Testis (tissue), 3 donors: Measurements from ENCODE around the gene EBPL. TPM values are rescaled to one million over a fixed set of nuclear protein-coding genes. Genes with fewer than 3 reads are reported as not detected.

ENCODE experiments used
- DNase-seq: peaks from one replicate; pipeline ENCODE4 v3.0.0-alpha.2; 2019
- H3K27ac ChIP-seq, 2 donors: fragments of 200-600 bp; sonication (generic); one replicate each; pipeline ENCODE4 v1.5.1; 2019
- H3K27me3 ChIP-seq: fragments of 200-600 bp; sonication (generic); one replicate; pipeline ENCODE4 v1.5.1; 2019
- H3K36me3 ChIP-seq: fragments of 200-600 bp; sonication (generic); one replicate; pipeline ENCODE4 v1.5.1; 2017; ENCODE audit warnings: low read depth; ENCODE audit errors: missing control alignments
- H3K4me1 ChIP-seq: fragments of 200-600 bp; sonication (generic); one replicate; pipeline ENCODE4 v1.5.1; 2019
- H3K4me3 ChIP-seq, 2 donors: fragments of 200-600 bp; sonication (generic); one replicate each; pipeline ENCODE4 v1.5.1; 2017 to 2019
- H3K9me3 ChIP-seq: fragments of 200-600 bp; sonication (generic); one replicate; pipeline ENCODE4 v1.5.1; 2017
- POLR2A ChIP-seq: fragments of 450-650 bp; IDR thresholded peaks from one replicate; pipeline ENCODE4 v1.6.1; 2017; ENCODE audit warnings: antibody characterized with exemption, mild to moderate bottlenecking, moderate library complexity
- WGBS, 2 donors: methylation state at CpG; one replicate each; pipeline ENCODE4 v1.1.5; 2018; 5-methylcytosine and 5-hydroxymethylcytosine counted together
- intact Hi-C: fragments of 100-400 bp; cut with DNase I; formaldehyde crosslinking; loops from one replicate; pipeline ENCODE4 v1.15.1; 2023; ENCODE audit warnings: low total_unique reads
- polyA plus RNA-seq: library from polyadenylated mRNA; stranded (reverse); fragments of 350-450 nt; fragmentation: Illumina TruSeq; extraction: RNeasy Lipid Tissue Mini Kit (QIAGEN cat#74804); gene quantifications from one replicate; pipeline ENCODE4 v1.2.3, GENCODE V29; 2014; ENCODE audit warnings: low read depth, low replicate concordance; ENCODE audit not compliant: insufficient read depth
- total RNA-seq, 2 donors: library from RNA; depleted of rRNA; stranded (reverse); fragments of >200 nt; gene quantifications; one replicate each; pipeline ENCODE4 v1.2.3, GENCODE V29; 2016
- TF ChIP-seq, protein P1 (sequence below), 3 experiments: fragments of 450-650 bp in 2 of 3; fragments of 200-600 bp in 1 of 3; sonication (generic) in 1 of 3; IDR thresholded peaks; one replicate each; pipeline ENCODE4 v1.5.1; 2016 to 2019; ENCODE audit warnings: antibody characterized with exemption in 3 of 3, mild to moderate bottlenecking in 2 of 3, moderate library complexity in 1 of 3

Gene EBPL
- total and polyA plus RNA-seq, 3 donors from 2014 or later = 26.7 to 84.7 (median 35.9) TPM

DNA sequence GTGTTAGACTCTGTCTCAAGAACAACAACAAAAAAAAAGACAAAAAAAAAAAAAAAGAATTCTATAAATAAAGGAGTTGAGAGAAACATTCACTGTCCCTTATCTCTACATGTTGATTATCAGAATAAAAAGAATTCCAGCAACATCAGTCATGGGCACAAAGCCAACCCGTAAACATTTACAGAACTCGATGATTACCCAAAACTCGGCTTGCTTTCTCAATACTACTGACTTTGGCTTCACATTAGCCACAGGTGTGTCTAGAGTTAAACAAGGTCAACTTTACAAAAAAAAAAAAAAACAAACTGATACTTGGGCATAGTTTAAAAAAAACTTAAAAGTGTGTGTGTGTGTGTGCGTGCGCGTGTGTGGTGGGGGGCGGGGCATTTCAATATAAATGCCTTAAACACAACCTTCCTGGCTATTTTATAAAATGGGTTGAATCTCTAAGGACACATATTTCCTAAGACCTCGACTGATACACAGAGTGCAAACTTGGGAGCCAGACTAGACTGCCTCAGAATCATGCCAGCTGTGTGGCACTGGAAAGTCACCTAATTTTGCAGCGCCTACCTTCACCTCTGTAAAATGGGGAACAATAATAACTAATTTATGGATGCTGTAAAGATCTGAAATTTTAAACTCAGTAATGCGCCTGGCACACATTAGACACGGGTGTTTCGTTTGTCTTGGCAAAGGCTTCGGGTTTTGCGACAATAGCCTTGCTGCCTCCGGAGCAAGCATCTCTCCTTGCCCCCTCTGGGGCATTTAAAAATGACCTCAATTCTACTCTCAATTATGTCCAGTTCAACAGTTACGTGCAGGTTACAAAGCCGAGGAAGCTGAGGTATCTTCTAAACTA lies 922 bp downstream of the EBPL start:
- Histone ChIP-seq H3K9me3 (no peaks in the 10 kb centered on the region), H3K4me1 (peaks cover 10% of the 10 kb centered on the region), H3K36me3 (no peaks in the 10 kb centered on the region), H3K27me3 (no peaks in the 10 kb centered on the region), H3K4me3 (peak overlapping the region; percentile 74 to 76), H3K27ac (peak overlapping the region; percentile 18 to 86)
- no peak for TF ChIP-seq POLR2A
- TF ChIP-seq, protein P1, sequence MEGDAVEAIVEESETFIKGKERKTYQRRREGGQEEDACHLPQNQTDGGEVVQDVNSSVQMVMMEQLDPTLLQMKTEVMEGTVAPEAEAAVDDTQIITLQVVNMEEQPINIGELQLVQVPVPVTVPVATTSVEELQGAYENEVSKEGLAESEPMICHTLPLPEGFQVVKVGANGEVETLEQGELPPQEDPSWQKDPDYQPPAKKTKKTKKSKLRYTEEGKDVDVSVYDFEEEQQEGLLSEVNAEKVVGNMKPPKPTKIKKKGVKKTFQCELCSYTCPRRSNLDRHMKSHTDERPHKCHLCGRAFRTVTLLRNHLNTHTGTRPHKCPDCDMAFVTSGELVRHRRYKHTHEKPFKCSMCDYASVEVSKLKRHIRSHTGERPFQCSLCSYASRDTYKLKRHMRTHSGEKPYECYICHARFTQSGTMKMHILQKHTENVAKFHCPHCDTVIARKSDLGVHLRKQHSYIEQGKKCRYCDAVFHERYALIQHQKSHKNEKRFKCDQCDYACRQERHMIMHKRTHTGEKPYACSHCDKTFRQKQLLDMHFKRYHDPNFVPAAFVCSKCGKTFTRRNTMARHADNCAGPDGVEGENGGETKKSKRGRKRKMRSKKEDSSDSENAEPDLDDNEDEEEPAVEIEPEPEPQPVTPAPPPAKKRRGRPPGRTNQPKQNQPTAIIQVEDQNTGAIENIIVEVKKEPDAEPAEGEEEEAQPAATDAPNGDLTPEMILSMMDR (IDR thresholded peaks at IDR 0.05) = no peak
- DNase-seq = peak; percentile 32
- 4 to 7% methylated on average over 15 to 17 of the region's 17 CpGs for WGBS, 2 donors
- intact Hi-C loops = no loop called here

DNA sequence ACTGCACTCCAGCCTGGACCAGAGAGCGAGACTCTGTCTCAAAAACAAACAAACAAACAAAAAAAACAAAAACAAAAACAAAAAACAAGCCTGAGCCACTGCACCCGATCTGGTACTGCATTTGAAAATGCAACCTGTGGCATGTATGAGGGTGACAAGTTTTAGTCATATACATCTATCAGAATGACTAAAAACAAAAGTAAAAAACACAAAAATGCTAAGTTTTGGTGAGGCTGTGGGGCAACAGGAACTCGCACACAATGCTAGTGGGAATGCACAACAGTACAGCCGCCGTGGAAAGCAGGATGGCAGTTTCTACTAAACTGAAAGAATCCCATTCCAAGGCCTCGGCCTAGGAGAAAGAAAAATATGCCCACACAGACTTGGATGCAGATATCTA lies 7.8 kb downstream of the EBPL start:
- 78 to 82% methylated on average over 5 to 6 of the region's 6 CpGs for WGBS, 2 donors
- Histone ChIP-seq H3K27ac (no peak overlapping the region), H3K4me1 (no peaks in the 10 kb centered on the region), H3K9me3 (no peaks in the 10 kb centered on the region), H3K36me3 (no peaks in the 10 kb centered on the region), H3K27me3 (no peaks in the 10 kb centered on the region), H3K4me3 (no peak overlapping the region)
- DNase-seq = no peak
- no peak for TF ChIP-seq POLR2A
- TF ChIP-seq, protein P1 (IDR thresholded peaks at IDR 0.05) = no peak
- intact Hi-C loops = no loop called here

DNA sequence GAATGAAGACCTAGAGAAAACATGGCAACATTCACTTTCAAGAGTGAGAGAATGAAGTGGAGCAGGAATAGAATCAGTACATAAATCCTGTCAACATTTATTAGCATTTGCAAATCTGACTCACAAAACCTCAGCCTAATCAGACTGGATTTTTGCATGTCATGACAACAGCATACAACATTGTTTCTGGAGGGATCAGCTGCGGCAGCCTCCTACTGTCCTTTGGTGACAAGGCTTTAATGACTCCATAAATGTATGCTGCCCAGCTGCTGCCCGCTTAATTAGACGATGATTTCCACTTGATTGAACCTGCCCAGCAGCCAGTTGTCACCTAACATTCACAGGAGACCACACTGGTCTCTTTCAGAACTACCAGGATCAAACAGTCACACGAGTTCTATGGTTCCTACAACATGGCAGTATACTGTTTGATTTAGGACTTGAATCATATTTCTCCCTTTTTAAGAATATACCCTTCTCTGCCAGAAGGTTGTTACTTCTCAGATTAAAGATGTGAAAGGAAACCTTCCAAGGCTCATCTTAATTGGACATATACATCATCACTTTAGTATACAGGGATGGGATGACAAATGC lies 9.3 kb downstream of the EBPL start:
- no peaks in the 10 kb centered on the region for H3K9me3 ChIP-seq
- H3K27me3 ChIP-seq = no peaks in the 10 kb centered on the region
- no peaks in the 10 kb centered on the region for H3K4me1 ChIP-seq
- 84 to 91% methylated on average over 4 of the region's 4 CpGs for WGBS, 2 donors
- no peaks in the 10 kb centered on the region for H3K36me3 ChIP-seq
- TF ChIP-seq, protein P1 (IDR thresholded peaks at IDR 0.05) = no peak
- no peak for TF ChIP-seq POLR2A
- no peak overlapping the region for H3K4me3 ChIP-seq
- intact Hi-C loops = no loop called here
- DNase-seq = no peak
- no peak overlapping the region for H3K27ac ChIP-seq

DNA sequence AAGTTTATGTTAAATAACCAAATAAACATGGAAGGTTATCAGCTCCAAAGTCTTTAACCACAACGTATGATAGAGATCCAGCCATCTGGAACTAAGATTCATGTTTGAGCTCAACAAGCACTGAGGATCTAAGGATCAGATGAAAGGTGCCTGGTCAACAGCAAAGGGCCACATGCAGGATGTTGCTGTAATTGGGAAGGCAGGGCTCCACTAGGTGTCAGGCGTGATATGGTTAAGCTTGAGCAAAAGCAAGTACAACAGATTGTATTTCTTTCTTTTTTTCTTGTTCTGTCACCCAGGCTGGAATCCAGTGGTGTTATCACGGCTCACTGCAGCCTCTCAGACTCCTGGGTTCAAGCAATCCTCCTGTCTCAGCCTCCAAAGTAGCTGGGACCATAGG lies 12.0 kb downstream of the EBPL start:
- no peaks in the 10 kb centered on the region for H3K36me3 ChIP-seq
- no peak for TF ChIP-seq POLR2A
- TF ChIP-seq, protein P1 (IDR thresholded peaks at IDR 0.05) = no peak
- H3K27ac ChIP-seq = no peak overlapping the region
- no peaks in the 10 kb centered on the region for H3K27me3 ChIP-seq
- intact Hi-C loops = no loop called here
- no peaks in the 10 kb centered on the region for H3K9me3 ChIP-seq
- peak; percentile 46 for DNase-seq
- 56 to 78% methylated on average over 3 of the region's 3 CpGs for WGBS, 2 donors
- H3K4me1 ChIP-seq = no peaks in the 10 kb centered on the region
- no peak overlapping the region for H3K4me3 ChIP-seq
